Hepatocyte (in vitro differentiated cells): Measurements from ENCODE around the gene TAGLN. TPM values are rescaled to one million over a fixed set of nuclear protein-coding genes. Genes with fewer than 3 reads are reported as not detected.

ENCODE experiments used
- DNase-seq: peaks from one replicate; pipeline ENCODE4 v3.0.0-alpha.2; 2016; ENCODE audit warnings: low spot score
- H2AFZ ChIP-seq: fragments of 200-600 bp; sonication (generic); 2 replicates; pipeline ENCODE4 v1.6.0; 2016; ENCODE audit warnings: antibody characterized with exemption, mild to moderate bottlenecking
- H3K27ac ChIP-seq: fragments of 200-600 bp; sonication (generic); 2 replicates; pipeline ENCODE4 v1.5.1; 2016; ENCODE audit warnings: mild to moderate bottlenecking
- H3K27me3 ChIP-seq: fragments of 200-600 bp; sonication (generic); 2 replicates; pipeline ENCODE4 v1.6.1; 2016
- H3K36me3 ChIP-seq: fragments of 200-600 bp; sonication (generic); replicated peaks from 2 replicates; pipeline ENCODE4 v1.5.1; 2016; ENCODE audit warnings: low read depth; ENCODE audit not compliant: insufficient read depth
- H3K4me1 ChIP-seq: fragments of 200-600 bp; sonication (generic); 2 replicates; pipeline ENCODE4 v1.5.1; 2016; ENCODE audit warnings: mild to moderate bottlenecking, moderate library complexity; ENCODE audit not compliant: insufficient read depth
- H3K4me2 ChIP-seq: fragments of 200-600 bp; sonication (generic); 2 replicates; pipeline ENCODE4 v1.6.0; 2016
- H3K4me3 ChIP-seq: fragments of 200-600 bp; sonication (generic); 2 replicates; pipeline ENCODE4 v1.5.1; 2016; ENCODE audit warnings: mild to moderate bottlenecking
- H3K79me2 ChIP-seq: fragments of 200-600 bp; sonication (generic); 2 replicates; pipeline ENCODE4 v1.6.0; 2017; ENCODE audit warnings: mild to moderate bottlenecking
- H3K9me2 ChIP-seq: fragments of 200-600 bp; sonication (generic); replicated peaks from 2 replicates; pipeline ENCODE4 v1.6.0; 2017; ENCODE audit warnings: mild to moderate bottlenecking; ENCODE audit not compliant: insufficient read depth
- H3K9me3 ChIP-seq: fragments of 200-600 bp; sonication (generic); 2 replicates; pipeline ENCODE4 v1.5.1; 2016; ENCODE audit warnings: low read depth, mild to moderate bottlenecking
- H4K20me1 ChIP-seq: fragments of 200-600 bp; sonication (generic); 2 replicates; pipeline ENCODE4 v1.6.0; 2016; ENCODE audit warnings: mild to moderate bottlenecking; ENCODE audit not compliant: insufficient read depth, poor library complexity, severe bottlenecking
- CTCF ChIP-seq: fragments of 200-600 bp; sonication (generic); IDR thresholded peaks from 2 replicates; pipeline ENCODE4 v1.5.1; 2016; ENCODE audit warnings: antibody characterized with exemption, mild to moderate bottlenecking; ENCODE audit not compliant: poor library complexity
- EZH2 ChIP-seq: fragments of 200-600 bp; sonication (generic); IDR thresholded peaks from 2 replicates; pipeline ENCODE4 v1.6.1; 2016; ENCODE audit warnings: antibody characterized with exemption, mild to moderate bottlenecking, borderline replicate concordance
- EZH2phosphoT487 ChIP-seq: fragments of 200-600 bp; sonication (generic); IDR thresholded peaks from one replicate; pipeline ENCODE4 v1.6.1; 2018; ENCODE audit warnings: antibody characterized with exemption, mild to moderate bottlenecking, low read depth, moderate library complexity; ENCODE audit not compliant: unreplicated experiment, severe bottlenecking
- WGBS: methylation state at CpG from one replicate; pipeline ENCODE4 v1.1.6; 2016; ENCODE audit warnings: low lambda C conversion rate; ENCODE audit errors: missing lambda C conversion rate; 5-methylcytosine and 5-hydroxymethylcytosine counted together
- polyA plus RNA-seq: library from polyadenylated mRNA; unstranded; fragments of >200 nt; fragmentation: Nextera tagmentation; extraction: Ambion mirVana; gene quantifications from 2 replicates; pipeline ENCODE4 v1.2.1, GENCODE V29; 2016
- total RNA-seq: library from RNA; depleted of rRNA; stranded (reverse); fragments of >200 nt; gene quantifications from 2 replicates; pipeline ENCODE4 v1.2.3, GENCODE V29; 2014

Gene TAGLN
- total and polyA plus RNA-seq, 2 experiments from 2014 or later = 113 to 150 TPM

DNA sequence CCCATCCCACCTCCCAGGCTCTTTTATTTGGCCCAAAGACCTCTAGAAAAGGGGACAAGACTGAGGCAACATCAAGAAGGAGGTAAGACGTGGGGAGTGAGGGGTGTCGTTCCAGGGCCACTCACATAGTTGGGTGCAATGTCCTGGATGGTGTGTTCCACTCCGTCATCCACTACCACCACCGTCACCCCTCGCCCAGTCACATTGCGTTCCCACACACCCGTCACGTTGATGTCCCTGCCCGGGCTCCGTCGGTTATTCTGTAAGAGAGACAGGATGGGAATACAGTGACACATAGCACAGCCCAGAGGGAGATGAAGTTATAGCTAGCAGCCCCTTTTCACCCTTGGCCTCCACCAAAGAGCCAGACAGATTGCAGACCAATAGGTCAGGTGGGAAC, 28.9 kb downstream of the TAGLN start:
- no peaks in the 10 kb centered on the region for H4K20me1 ChIP-seq
- H3K4me2 ChIP-seq = no peak overlapping the region
- peaks cover 30% of the 10 kb centered on the region for H3K79me2 ChIP-seq
- H3K36me3 ChIP-seq = no peaks in the 10 kb centered on the region
- H2AFZ ChIP-seq = no peak overlapping the region
- TF ChIP-seq EZH2phosphoT487 (no peak), CTCF (no peak), EZH2 (no peak)
- H3K9me3 ChIP-seq = no peaks in the 10 kb centered on the region
- WGBS = 97% methylated on average over 11 of the region's 11 CpGs
- no peak overlapping the region for H3K27ac ChIP-seq
- H3K4me1 ChIP-seq = peaks cover 19% of the 10 kb centered on the region
- no peak for DNase-seq
- no peaks in the 10 kb centered on the region for H3K9me2 ChIP-seq
- no peaks in the 10 kb centered on the region for H3K27me3 ChIP-seq
- H3K4me3 ChIP-seq = no peak overlapping the region

GRCh38 chr11:117229411-117229810, 30.2 kb downstream of the TAGLN start:
- H3K27ac ChIP-seq = no peak overlapping the region
- no peak for DNase-seq

DNA sequence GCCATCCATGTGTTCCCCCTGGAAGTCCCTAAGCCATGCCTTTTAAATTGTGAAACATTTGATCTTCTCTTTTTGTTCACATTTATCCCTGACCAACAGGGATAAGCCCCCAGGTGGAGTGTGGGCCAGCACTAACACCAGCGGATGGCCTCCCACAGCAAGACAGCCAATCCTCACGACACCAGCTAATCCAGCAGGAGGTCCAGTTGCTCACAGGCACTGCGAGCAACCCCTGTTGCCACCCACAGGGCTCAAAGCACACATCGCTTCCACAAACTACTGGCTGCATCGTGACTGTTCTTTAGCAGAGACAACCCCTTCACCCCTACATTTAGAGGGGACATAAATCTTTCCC, 30.7 kb downstream of the TAGLN start:
- H3K9me2 ChIP-seq = no peaks in the 10 kb centered on the region
- no peak overlapping the region for H3K27ac ChIP-seq
- TF ChIP-seq EZH2phosphoT487 (no peak), EZH2 (no peak), CTCF (no peak)
- H3K4me1 ChIP-seq = peaks cover 30% of the 10 kb centered on the region
- H2AFZ ChIP-seq = no peak overlapping the region
- H4K20me1 ChIP-seq = no peaks in the 10 kb centered on the region
- H3K27me3 ChIP-seq = no peaks in the 10 kb centered on the region
- H3K9me3 ChIP-seq = no peaks in the 10 kb centered on the region
- no peak overlapping the region for H3K4me3 ChIP-seq
- WGBS = 91% methylated on average over 5 of the region's 5 CpGs
- peaks cover 48% of the 10 kb centered on the region for H3K79me2 ChIP-seq
- peak overlapping the region; percentile 86 for H3K4me2 ChIP-seq
- no peaks in the 10 kb centered on the region for H3K36me3 ChIP-seq
- DNase-seq = no peak

More at GRCh38 chr11:117229411-117229810, 30.2 kb downstream of the TAGLN start:
- WGBS = 98% methylated on average over 12 of the region's 12 CpGs
- no peaks in the 10 kb centered on the region for H3K9me2 ChIP-seq
- H3K36me3 ChIP-seq = no peaks in the 10 kb centered on the region
- H3K4me3 ChIP-seq = no peak overlapping the region
- no peak overlapping the region for H2AFZ ChIP-seq
- H3K79me2 ChIP-seq = peaks cover 43% of the 10 kb centered on the region
- no peaks in the 10 kb centered on the region for H4K20me1 ChIP-seq
- H3K27me3 ChIP-seq = no peaks in the 10 kb centered on the region
- peaks cover 29% of the 10 kb centered on the region for H3K4me1 ChIP-seq
- H3K4me2 ChIP-seq = no peak overlapping the region
- TF ChIP-seq EZH2 (no peak), CTCF (no peak), EZH2phosphoT487 (no peak)
- H3K9me3 ChIP-seq = no peaks in the 10 kb centered on the region
